SKM-1 (cell line): ENCODE data around the gene KMO.

Source experiments
- DNase-seq: peaks from one replicate; lab custom pipeline; 2025; ENCODE audit not compliant: unreplicated experiment; lab: John Stamatoyannopoulos, UW

KMO gene

GRCh38 chr1:241591736-241592135, 59.6 kb downstream of the KMO start:
- no peak for DNase-seq

- DNase-seq: no peak
Observed at GRCh38 chr1:241592273-241592958, 60.2 kb downstream of the KMO start.

- no peak for DNase-seq
Observed at GRCh38 chr1:241593186-241593585, 61.0 kb downstream of the KMO start.

- DNase-seq: no peak
Observed at GRCh38 chr1:241596633-241597032, 64.5 kb downstream of the KMO start.

GRCh38 chr1:241598249-241598648, 66.1 kb downstream of the KMO start:
- DNase-seq: no peak

- DNase-seq: no peak
Observed at GRCh38 chr1:241600496-241600901, 68.3 kb downstream of the KMO start.

- no peak for DNase-seq
Observed at GRCh38 chr1:241603731-241604245, 71.6 kb downstream of the KMO start.

- peak; percentile 26 for DNase-seq
Observed at GRCh38 chr1:241605146-241605805, 73.1 kb downstream of the KMO start.

GRCh38 chr1:241606544-241606943, 74.4 kb downstream of the KMO start:
- no peak for DNase-seq

GRCh38 chr1:241607497-241607896, 75.3 kb downstream of the KMO start:
- no peak for DNase-seq

GRCh38 chr1:241608379-241609033, 76.3 kb downstream of the KMO start:
- DNase-seq: no peak

GRCh38 chr1:241610056-241610815, 78.1 kb downstream of the KMO start:
- no peak for DNase-seq

- DNase-seq: peak; percentile 53
Observed at GRCh38 chr1:241611063-241611462, 78.9 kb downstream of the KMO start.

GRCh38 chr1:241611736-241612135, 79.6 kb downstream of the KMO start:
- no peak for DNase-seq

- no peak for DNase-seq
Observed at GRCh38 chr1:241612533-241613477, 80.6 kb downstream of the KMO start.

- DNase-seq: no peak
Observed at GRCh38 chr1:241614144-241614543, 82.0 kb downstream of the KMO start.

- no peak for DNase-seq
Observed at GRCh38 chr1:241614572-241614971, 82.4 kb downstream of the KMO start.

GRCh38 chr1:241615043-241615974, 83.1 kb downstream of the KMO start:
- no peak for DNase-seq

GRCh38 chr1:241617426-241617825, 85.2 kb downstream of the KMO start:
- no peak for DNase-seq
